ENCODE results near the gene PTPRZ1. TPM values are rescaled to one million over a fixed set of nuclear protein-coding genes. Genes with fewer than 3 reads are reported as not detected.

PTPRZ1 gene
- total and polyA plus RNA-seq, 2 of the 13 experiments (the other 11 are each of a cell fraction or from before 2014, with no cell fraction given): not detected

GRCh38 chr7:122046402-122046801, 173.4 kb downstream of the PTPRZ1 start (continued):
- TF ChIP-seq PRDM15 (CRISPR knock-in tag; IDR thresholded peaks at IDR 0.05) (no peak), ZNF3 (CRISPR knock-in tag; IDR thresholded peaks at IDR 0.05) (no peak), ZC3H4 (CRISPR knock-in tag; IDR thresholded peaks at IDR 0.05; ENCODE audit: borderline replicate concordance) (no peak)

- Histone ChIP-seq H3K9me3 (ENCODE audit: low read length) (no peaks in the 10 kb centered on the region), H3K4me1 (ENCODE audit: insufficient read depth, low read length) (no peaks in the 10 kb centered on the region), H3K4me2 (ENCODE audit: low read depth, low read length) (no peak overlapping the region), H3K27me3 (ENCODE audit: control insufficient read depth in 1 of 2, insufficient read depth in 2 of 2, low read length in 2 of 2) (no peaks in the 10 kb centered on the region), H3K27ac (ENCODE audit: extremely low read length, insufficient read depth, low read length) (no peak overlapping the region), H3K36me3 (replicated peaks in 1 of 2; ENCODE audit: control insufficient read depth in 1 of 2, insufficient read depth in 2 of 2, low read length in 2 of 2) (no peaks in the 10 kb centered on the region), H3K79me2 (ENCODE audit: insufficient read depth, low read length) (no peaks in the 10 kb centered on the region), H3K9ac (ENCODE audit: insufficient read depth, low read depth, low read length) (no peak overlapping the region), H2AFZ (ENCODE audit: low read length) (no peak overlapping the region), H4K20me1 (ENCODE audit: insufficient read depth, low read length) (no peaks in the 10 kb centered on the region), H3K4me3 (replicated peaks in 1 of 3; ENCODE audit: insufficient read depth in 1 of 3, low read depth in 2 of 3, low read length in 3 of 3) (no peak overlapping the region)
- in situ Hi-C loops (cut with HindIII; ENCODE audit: extremely low pct_ligation_motif_present, low pct_unique_long_range_greater_than_20kb) (no loop called here), intact Hi-C loops (cut with micrococcal nuclease; ENCODE audit: unreplicated experiment) (no loop called here)
- CTCF ChIA-PET (ENCODE audit: low intra/inter-chr PET ratio, low total read pairs): no interaction called here
- 5% methylated on average over 1 of the region's 1 CpG for WGBS (ENCODE audit: low lambda C conversion rate)
- FAIRE-seq (no peak), DNase-seq (ENCODE audit: low spot score) (no peak), ATAC-seq (no peak)
- no TSS peak for BruUV-seq (replicated peaks)
- POLR2A ChIA-PET: no interaction called here
- TF ChIP-seq ADNP (CRISPR knock-in tag; IDR thresholded peaks at IDR 0.05) (no peak), CEBPZ (IDR thresholded peaks at IDR 0.05; ENCODE audit: low read length) (no peak), POLR2A (IDR thresholded peaks at IDR 0.05; ENCODE audit: insufficient read depth in 1 of 2, low read depth in 2 of 2, low read length in 2 of 2) (no peak), ZKSCAN1 (IDR thresholded peaks at IDR 0.05; ENCODE audit: low read length) (no peak)
Observed at GRCh38 chr7:122054393-122054792, 181.4 kb downstream of the PTPRZ1 start.
